Heart right ventricle (tissue), 16 donors: ENCODE measurements around the gene SAMD15. TPM values are rescaled to one million over a fixed set of nuclear protein-coding genes. Genes with fewer than 3 reads are reported as not detected.
A peak's percentile ranks its signal among the peaks of the same experiment; 100 is the strongest.

Experiments used
- ATAC-seq, 8 donors: fragments of 200-7000 bp; cut with Tn5 transposase; one replicate each; pipeline ENCODE4 v1.9.1; 2020; ENCODE audit warnings: mild to moderate bottlenecking in 8 of 8, moderate library complexity in 8 of 8, moderate number of reproducible peaks in 1 of 8
- DNase-seq, 2 donors: peaks; one replicate each; pipeline ENCODE4 v3.0.0-alpha.2; 2020
- H3K27ac ChIP-seq, 10 donors: fragments of 200-600 bp; sonication (generic) in 2 of 10; one replicate each; pipeline versions ENCODE4 v1.5.0 to v1.8.0; 2020 to 2022; ENCODE audit warnings: mild to moderate bottlenecking in 3 of 10
- H3K27me3 ChIP-seq, 7 donors: fragments of 200-600 bp; one replicate each; pipeline ENCODE4 v1.8.0; 2021 to 2022; ENCODE audit warnings: mild to moderate bottlenecking in 2 of 7
- H3K36me3 ChIP-seq, 9 donors: fragments of 200-600 bp; sonication (generic) in 1 of 9; one replicate each; pipeline versions ENCODE4 v1.5.0 to v1.8.0; 2020 to 2022; ENCODE audit warnings: mild to moderate bottlenecking in 2 of 9
- H3K4me1 ChIP-seq, 9 donors: fragments of 200-600 bp; sonication (generic) in 1 of 9; one replicate each; pipeline versions ENCODE4 v1.5.0 to v1.8.0; 2020 to 2022; ENCODE audit warnings: mild to moderate bottlenecking in 4 of 9
- H3K4me3 ChIP-seq, 10 donors: fragments of 200-600 bp; sonication (generic) in 2 of 10; one replicate each; pipeline versions ENCODE4 v1.5.0 to v1.8.0; 2020 to 2022; ENCODE audit warnings: mild to moderate bottlenecking in 7 of 10, moderate library complexity in 2 of 10
- H3K9me3 ChIP-seq, 11 donors: fragments of 200-600 bp in 10 of 11; sonication (generic) in 2 of 11; one replicate each; pipeline versions ENCODE4 v1.5.0 to v1.8.0; 2013 to 2022; ENCODE audit warnings: mild to moderate bottlenecking in 2 of 11, control low read depth in 1 of 11, moderate library complexity in 1 of 11
- CTCF ChIP-seq, 9 donors: fragments of 200-600 bp; sonication (generic) in 2 of 9; IDR thresholded peaks; one replicate each; pipeline versions ENCODE4 v1.5.0 to v1.8.0; 2021 to 2022; ENCODE audit warnings: antibody characterized with exemption in 9 of 9, mild to moderate bottlenecking in 5 of 9, moderate library complexity in 1 of 9
- WGBS, 2 donors: extraction: QIAGEN DNeasy Blood & Tissue Kit; methylation state at CpG; one replicate each; pipeline ENCODE4 v1.1.7; 2013; ENCODE audit warnings: inconsistent platforms in 1 of 2; 5-methylcytosine and 5-hydroxymethylcytosine counted together
- intact Hi-C, 10 donors: fragments of 100-400 bp; cut with DNase I; formaldehyde crosslinking; loops; one replicate each; pipeline versions ENCODE4 v1.11.1 to v1.14.2; 2022
- polyA plus RNA-seq, 2 donors: library from polyadenylated mRNA; stranded (reverse); fragments of 200-250 nt; gene quantifications; one replicate each; pipeline ENCODE4 v1.2.3, GENCODE V29; 2013
- total RNA-seq, 10 donors: library from RNA; stranded (reverse); fragmentation: NEBNext Ultra II Directional in 3 of 10; extraction: Animal tissue kit (Norgen Biotek cat#: 25700) in 3 of 10; gene quantifications; one replicate each; pipeline versions ENCODE4 v1.2.1 to v1.2.4, GENCODE V29; 2021 to 2023
- donor health status: Arrhythmogenic right ventricular cardiomyopathy.
- donor health status: ischemic (EF 13 %, LVEDD 7.1; RV severe dilation, severe dysfunction).
- donor health status: healthy with polysubstance abuse.
- donor health status: DM: no; HTN: yes; CAD: no.
- donor health status: DM: no; HTN: no; CAD: no.
- donor health status: ischemic (EF 25% LVEDD 6.9; RV normal size, moderate dysfunction).
- donor health status: ischemic (EF 25% LVEDD 5.7; RV mildly dilated, moderate dysfunction).
- donor health status: healthy.
- donor health status: DM: yes; HTN: yes; CAD: no.
- donor health status: Ischemic cardiomyopathy.
- donor health status: ischemic (EF 35%, LVEDD 5.7; RV mildly dilated, moderate dysfunction).
- donor health status: nonischemic (EF 11% LVEDD 7.7; RV severe dilation, severe dysfunction).
- donor health status: DM: yes; HTN: yes; CAD: no.
- donor health status: PGD.
- donor health status: ischemic (EF 29% LVEDD 5.4; RV normal size, mild dysfunction).
- donor health status: nonischemic (EF 23%, LVEDD 6.1; RV moderate dilation, normal function).

SAMD15 gene
- total and polyA plus RNA-seq, 12 donors = 0.13 to 0.30 (median 0.20) TPM; not detected in 2

GRCh38 chr14:77375164-77375950 lies 1.8 kb upstream of the SAMD15 start:
- Histone ChIP-seq H3K4me1 (peaks cover 0 to 28% (median 18%) of the 10 kb centered on the region in 9 donors), H3K27ac (peak overlapping the region in 1 of 10 donors; percentile 92), H3K27me3 (no peaks in the 10 kb centered on the region), H3K4me3 (peak overlapping the region in 2 of 10 donors; percentile 81 to 94), H3K36me3 (no peaks in the 10 kb centered on the region), H3K9me3 (no peaks in the 10 kb centered on the region)
- intact Hi-C loops = loop anchor here in 2 of 10 donors (5.0 kb wide), 1 partner anchor 53 kb away; the partner anchor contains the start of genes GSTZ1 (in 2 of the 2) and POMT2 (in 2 of the 2)
- DNase-seq (no peak), ATAC-seq (no peak)
- TF ChIP-seq CTCF (IDR thresholded peaks at IDR 0.05) = no peak
- 86% methylated on average over 9 of the region's 9 CpGs for WGBS, 2 donors

- Histone ChIP-seq H3K4me1 (peaks cover 0 to 28% (median 18%) of the 10 kb centered on the region in 9 donors), H3K36me3 (no peaks in the 10 kb centered on the region), H3K27ac (peak overlapping the region; percentile 16 to 92 (median 84)), H3K9me3 (no peaks in the 10 kb centered on the region), H3K27me3 (no peaks in the 10 kb centered on the region), H3K4me3 (peak overlapping the region; percentile 56 to 94 (median 86))
- DNase-seq (peak in 1 of 2 donors; percentile 8), ATAC-seq (peak in 5 of 8 donors; percentile 2 to 14 (median 7))
- no peak for TF ChIP-seq CTCF (IDR thresholded peaks at IDR 0.05)
- WGBS, 2 donors = 19% methylated on average over 24 of the region's 24 CpGs
- intact Hi-C loops = loop anchor here in 4 of 10 donors (2.0 to 5.0 kb wide), 3 partner anchors 54 to 81 kb away; partner anchors contain the start of genes GSTZ1 (in 3 of the 4), POMT2 (in 3 of the 4) and VIPAS39 (in 1 of the 4)
Measured at GRCh38 chr14:77375973-77376770, 1.0 kb upstream of the SAMD15 start.

GRCh38 chr14:77377502-77377844 lies 294 bp downstream of the SAMD15 start:
- Histone ChIP-seq H3K27me3 (no peaks in the 10 kb centered on the region), H3K36me3 (no peaks in the 10 kb centered on the region), H3K4me1 (peaks cover 0 to 28% (median 15%) of the 10 kb centered on the region in 9 donors), H3K27ac (peak overlapping the region in 7 of 10 donors; percentile 76 to 92 (median 84)), H3K4me3 (peak overlapping the region; percentile 56 to 94 (median 86)), H3K9me3 (no peaks in the 10 kb centered on the region)
- no peak for DNase-seq
- peak in 2 of 8 donors; percentile 29 to 33 for ATAC-seq
- intact Hi-C loops = loop anchor here in 4 of 10 donors (1.0 to 5.0 kb wide), 4 partner anchors 55 to 79 kb away; partner anchors contain the start of genes GSTZ1 (in 4 of the 4), POMT2 (in 3 of the 4) and VIPAS39 (in 1 of the 4)
- TF ChIP-seq CTCF (IDR thresholded peaks at IDR 0.05) = no peak
- 14 to 18% methylated on average over 10 of the region's 10 CpGs for WGBS, 2 donors

- no peak for DNase-seq
- H3K4me3 ChIP-seq = no peak overlapping the region
- peaks cover 0 to 28% (median 14%) of the 10 kb centered on the region in 9 donors for H3K4me1 ChIP-seq
- intact Hi-C loops = loop anchor here in 2 of 10 donors (5.0 kb wide), 1 partner anchor 56 kb away; the partner anchor contains the start of genes GSTZ1 (in 2 of the 2) and POMT2 (in 2 of the 2)
- no peak overlapping the region for H3K27ac ChIP-seq
- no peaks in the 10 kb centered on the region for H3K36me3 ChIP-seq
- no peak for TF ChIP-seq CTCF (IDR thresholded peaks at IDR 0.05)
- no peak for ATAC-seq
- H3K27me3 ChIP-seq = no peaks in the 10 kb centered on the region
- WGBS, 2 donors = 89 to 95% methylated on average over 6 of the region's 6 CpGs
- no peaks in the 10 kb centered on the region for H3K9me3 ChIP-seq
Measured at GRCh38 chr14:77378701-77379100, 1.5 kb downstream of the SAMD15 start.
